GDM1 (cell line): ENCODE data around the gene PSMD12.
"Not testable (repeated sequence)": the region's sequence is repeated elsewhere in the genome, so short reads cannot be mapped to it uniquely, and the experiment has no call there.

ENCODE experiments used
- DNase-seq: peaks from one replicate; lab custom pipeline; 2025; lab: John Stamatoyannopoulos, UW

PSMD12 gene

GRCh38 chr17:67366193-67367157 is at the start of gene PSMD12:
Gene PSMD12 (minus strand): TSS chr17:67366577. CDS start chr17:67366519, 58 bp downstream.
- peak; percentile 89 for DNase-seq

DNA sequence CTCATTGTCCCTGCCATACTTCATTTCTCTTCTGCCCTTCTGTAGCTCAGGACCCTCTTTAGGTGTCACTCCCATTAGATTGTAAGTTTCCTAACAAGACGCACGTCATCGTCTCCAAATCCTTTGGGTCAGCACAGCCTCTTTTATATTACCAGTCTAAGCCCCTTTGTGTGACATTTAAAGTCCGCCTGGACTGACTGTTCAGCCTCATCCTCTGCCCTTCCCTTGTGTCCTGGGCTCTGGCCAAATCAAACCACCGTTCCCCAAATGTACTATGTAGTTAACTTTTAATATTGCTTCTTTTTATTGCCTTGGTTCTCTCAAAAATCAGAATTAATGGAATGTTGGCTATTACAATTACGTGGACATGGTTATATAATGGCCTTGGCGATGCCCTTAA is 48.9 kb upstream of the PSMD12 start:
- no peak for DNase-seq

DNA sequence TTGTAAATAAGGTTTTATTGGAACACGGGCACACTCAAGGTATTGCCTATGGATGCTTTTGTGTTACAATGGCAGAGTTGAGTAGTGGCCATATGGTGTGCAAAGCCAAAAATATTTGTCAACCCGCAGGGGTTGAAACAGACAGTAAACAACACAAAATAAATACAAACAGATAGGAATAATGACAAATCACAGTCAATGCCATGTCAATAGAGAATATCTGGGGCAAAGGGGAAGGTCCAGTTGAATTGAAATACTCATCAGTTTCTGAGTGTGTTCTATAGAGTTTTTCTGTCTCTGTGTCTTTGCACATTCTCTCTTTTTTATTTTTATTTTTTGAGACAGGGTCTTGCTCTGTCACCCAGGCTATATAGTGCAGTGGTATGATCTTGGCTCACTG is 48.2 kb upstream of the PSMD12 start:
- no peak for DNase-seq

DNA sequence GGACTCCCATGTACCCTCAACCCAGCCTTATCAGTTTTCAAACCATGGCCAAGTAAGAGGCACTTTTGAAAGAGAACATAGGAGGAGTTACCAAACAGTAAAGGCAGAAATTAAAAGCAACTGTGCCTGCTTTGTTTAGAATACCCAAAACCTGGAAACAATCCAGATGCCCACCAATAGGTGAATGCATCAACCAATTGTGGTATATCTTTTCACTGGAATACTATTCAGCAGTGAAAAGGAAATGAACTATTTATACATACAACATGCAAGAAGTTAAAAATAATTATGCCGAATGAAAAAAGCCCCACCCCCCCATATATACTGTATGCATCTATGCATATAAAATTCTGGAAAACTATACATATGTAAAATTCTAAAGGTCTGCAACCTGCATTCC is 47.8 kb upstream of the PSMD12 start:
- DNase-seq = no peak

DNA sequence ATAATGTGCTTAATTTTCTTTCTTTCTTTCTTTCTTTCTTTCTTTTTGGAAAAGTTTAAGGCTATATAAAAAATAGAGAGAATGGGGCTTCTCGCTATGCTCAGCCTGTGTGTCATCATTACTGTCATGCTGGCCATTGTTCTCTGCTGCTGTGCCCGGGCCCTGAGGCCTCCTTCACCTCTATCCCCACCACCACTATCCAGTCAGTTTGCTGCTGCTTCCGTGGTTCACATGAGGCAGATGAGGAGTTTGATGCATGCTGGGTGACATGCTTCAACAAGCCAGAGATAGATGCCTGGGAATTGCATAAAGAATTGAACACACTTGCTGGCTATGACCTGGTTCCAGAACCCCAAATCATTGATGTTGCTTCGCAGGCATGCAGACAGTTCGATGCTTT is 47.0 kb upstream of the PSMD12 start:
- DNase-seq = no peak

DNA sequence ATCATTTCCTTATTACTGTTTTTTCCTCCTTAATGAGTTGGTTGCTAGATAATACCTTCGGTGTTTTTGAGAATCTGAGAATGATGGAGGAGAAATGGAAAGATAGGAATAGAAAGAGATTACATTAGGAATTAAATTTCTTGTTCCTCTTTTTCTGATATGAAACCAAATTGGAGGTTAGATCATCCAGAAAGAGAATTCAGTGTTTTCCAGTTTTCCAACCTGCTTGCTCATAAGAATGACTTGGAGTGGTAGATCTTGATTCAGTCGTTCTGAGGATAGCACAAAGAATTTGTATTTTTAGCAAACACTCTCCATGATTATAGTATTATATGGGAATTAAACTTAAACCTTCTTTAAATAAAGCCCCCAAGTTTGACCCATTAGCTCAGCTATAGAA is 46.6 kb upstream of the PSMD12 start:
- DNase-seq = no peak

DNA sequence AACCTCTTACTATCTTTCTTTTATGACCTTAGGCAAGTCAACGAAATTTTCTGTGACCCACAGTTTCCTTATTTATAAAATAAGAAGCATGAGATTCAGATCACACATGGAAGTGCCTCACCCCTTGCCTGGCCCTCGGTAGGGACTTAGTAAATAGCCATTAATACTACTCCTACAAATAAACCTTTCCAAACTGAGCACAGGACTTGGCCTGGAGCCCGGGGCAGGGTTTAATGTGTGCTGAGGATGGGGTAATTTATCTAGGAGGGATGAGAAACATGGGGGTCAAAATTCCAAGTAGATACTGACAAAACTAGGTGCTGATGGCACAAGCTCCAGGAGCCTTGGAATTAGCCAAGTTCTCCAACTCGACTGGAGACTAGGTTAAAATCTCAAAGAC is 45.7 kb upstream of the PSMD12 start:
- no peak for DNase-seq

GRCh38 chr17:67411397-67411796 is 45.0 kb upstream of the PSMD12 start:
- no peak for DNase-seq

- not testable (repeated sequence) for DNase-seq
These were observed 42.1 kb upstream of the PSMD12 start for GRCh38 chr17:67408455-67408830.

DNA sequence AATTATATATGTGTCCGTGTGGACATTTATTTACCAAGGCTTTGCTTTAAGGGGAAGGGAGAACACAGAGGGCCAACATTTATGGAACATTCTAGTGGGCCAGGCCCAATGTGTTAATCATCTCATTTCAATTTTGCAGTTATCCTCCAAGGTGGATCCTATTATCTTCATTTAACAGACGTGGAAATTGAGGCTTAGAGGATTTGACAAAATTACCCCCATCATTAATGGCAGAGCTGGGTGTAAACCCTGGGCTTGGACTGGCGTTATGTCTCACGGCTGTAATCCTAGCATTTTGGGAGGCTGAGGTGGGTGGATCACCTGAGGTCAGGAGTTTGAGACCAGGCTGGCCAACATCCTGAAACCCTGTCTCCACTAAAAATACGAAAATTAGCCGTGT is 37.1 kb upstream of the PSMD12 start:
- DNase-seq = no peak

DNA sequence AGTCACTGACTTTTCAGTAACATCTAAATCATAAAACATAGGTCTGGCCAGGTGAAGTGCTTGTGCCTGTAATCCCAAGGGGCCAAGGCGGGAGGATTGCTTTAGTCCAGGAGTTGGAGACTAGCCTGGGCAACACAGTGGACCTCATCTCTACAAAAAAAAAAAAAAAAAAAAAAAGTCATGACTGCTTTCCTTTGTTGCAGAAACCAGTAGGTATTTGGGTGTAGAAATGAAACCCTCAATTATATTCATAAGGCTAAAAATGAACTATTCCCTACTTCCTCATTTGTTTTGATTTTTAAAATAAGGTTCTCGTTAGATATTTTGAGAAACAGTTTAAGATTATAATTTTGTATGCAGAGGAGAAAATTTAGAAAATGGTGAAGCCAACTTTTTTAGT is 36.7 kb upstream of the PSMD12 start:
- no peak for DNase-seq

- DNase-seq = no peak
These were observed 35.5 kb upstream of the PSMD12 start for GRCh38 chr17:67401598-67402504.

- no peak for DNase-seq
These were observed 34.7 kb upstream of the PSMD12 start for GRCh38 chr17:67401106-67401505.

DNA sequence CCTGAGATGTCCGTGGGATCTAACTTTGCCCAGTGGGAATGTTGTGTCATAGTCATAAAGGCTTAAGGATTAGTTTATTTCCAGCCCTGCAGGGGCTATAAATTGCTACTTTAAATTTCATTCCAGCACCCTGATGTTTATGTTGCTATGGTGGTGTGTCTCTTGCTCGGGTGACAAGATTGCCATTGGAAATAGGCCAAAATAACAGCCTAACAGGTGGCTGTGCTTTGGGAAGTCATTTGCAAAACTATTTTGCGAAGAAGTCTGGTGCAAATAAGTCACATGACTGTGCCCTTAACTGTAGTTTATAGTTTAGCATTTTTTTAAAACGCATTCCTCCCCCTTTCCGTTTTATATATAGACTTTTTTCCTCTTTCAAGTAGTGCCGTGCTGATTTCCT is 33.8 kb upstream of the PSMD12 start:
- DNase-seq = no peak

- DNase-seq = no peak
These were observed 33.3 kb upstream of the PSMD12 start for GRCh38 chr17:67399676-67400075.

DNA sequence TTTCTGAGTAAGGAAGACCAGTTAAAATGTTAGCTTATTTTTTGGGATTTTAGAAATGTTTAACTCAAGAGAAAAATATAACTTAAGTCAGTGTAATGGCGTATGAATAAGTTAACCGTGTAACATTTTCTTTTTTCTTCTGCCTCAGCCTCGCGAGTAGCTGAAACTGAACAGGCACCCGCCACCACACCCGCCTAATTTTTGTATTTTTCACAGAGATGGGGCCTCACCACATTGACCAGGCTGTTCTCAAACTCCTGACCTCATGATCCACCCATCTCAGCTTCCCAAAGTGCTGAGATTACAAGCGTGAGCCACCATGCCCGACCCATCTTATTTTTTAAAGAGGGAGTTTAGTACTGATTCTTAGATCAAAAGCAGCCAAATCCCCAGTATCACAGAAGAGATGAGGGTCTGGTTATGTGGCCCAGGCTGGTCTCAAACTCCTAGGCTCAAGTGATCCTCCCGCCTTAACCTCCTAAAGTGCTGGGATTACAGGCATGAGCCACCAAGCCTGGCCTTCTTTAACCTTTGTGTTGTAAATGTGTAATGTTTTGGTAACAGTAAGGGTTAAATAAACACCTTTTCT is 27.5 kb upstream of the PSMD12 start:
- DNase-seq = no peak

GRCh38 chr17:67392111-67392510 is 25.7 kb upstream of the PSMD12 start:
- DNase-seq = no peak

GRCh38 chr17:67390646-67391361 is 24.4 kb upstream of the PSMD12 start:
- no peak for DNase-seq

DNA sequence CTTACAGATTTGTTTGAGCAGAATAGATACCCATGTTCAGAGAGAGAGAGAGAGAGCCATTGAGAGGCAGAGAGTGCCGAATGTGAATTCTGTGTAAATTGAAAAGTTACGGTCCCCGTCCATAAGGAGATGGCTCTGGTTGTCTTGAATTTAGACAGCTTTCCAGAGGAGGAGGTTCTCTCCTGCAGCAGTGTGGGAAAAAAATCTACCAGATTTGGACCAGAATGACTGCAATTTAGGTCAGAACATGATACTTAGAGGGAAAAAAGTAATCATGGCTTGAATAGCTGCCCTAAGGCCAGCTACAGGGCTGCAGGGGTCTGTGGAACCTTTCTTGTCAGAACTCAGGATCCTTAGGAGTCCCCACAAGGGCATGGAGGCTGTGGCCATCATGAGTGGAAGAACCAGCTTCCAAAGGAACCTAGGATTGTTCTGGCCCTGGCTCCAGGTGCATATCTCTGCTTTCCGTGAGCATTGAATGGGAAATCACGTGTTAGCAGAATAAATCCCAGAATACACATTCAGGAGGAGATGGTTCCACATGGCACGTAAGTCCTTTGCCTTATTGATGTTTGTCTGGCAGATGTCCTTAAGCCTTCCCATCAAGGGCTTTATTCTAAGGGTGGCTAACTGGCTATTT is 23.7 kb upstream of the PSMD12 start:
- DNase-seq = no peak

GRCh38 chr17:67388986-67389385 is 22.6 kb upstream of the PSMD12 start:
- no peak for DNase-seq

GRCh38 chr17:67388536-67388935 is 22.2 kb upstream of the PSMD12 start:
- DNase-seq = not testable (repeated sequence)
